ENCODE measurements around the gene COL4A3. TPM values are rescaled to one million over a fixed set of nuclear protein-coding genes. Genes with fewer than 3 reads are reported as not detected.

Gene COL4A3
- total and polyA plus RNA-seq, 9 of the 15 experiments (the other 6 are each of a cell fraction or from before 2014, with no cell fraction given), result not detected

DNA sequence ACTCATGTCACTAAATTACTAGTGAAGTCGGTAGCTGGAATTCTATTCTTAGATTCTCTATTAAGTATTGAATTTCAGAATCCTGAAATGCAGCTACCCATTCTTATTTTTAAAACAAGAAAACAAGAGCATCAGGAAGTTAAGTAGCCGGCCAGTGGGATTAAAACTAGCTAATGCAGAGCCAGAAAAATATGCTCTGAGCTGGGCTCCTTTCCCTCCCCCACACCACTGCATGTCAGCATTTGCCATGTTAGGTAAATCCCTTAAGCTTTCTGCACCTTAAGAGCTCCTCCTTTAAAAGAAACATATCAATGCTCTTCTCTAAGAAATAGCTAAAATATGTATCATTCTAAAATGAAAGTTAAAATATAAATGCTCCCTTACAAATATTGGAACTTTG lies 88.4 kb downstream of the COL4A3 start:
- in situ Hi-C loops (cut with MboI), result no loop called here
- no peak overlapping the region for H2AFZ ChIP-seq (ENCODE audit: low read depth, low read length)
- WGBS (ENCODE audit: insufficient coverage, low coverage, missing lambda C conversion rate), result 5% methylated on average over 2 of the region's 2 CpGs
- H3K4me3 ChIP-seq, result no peak overlapping the region
- H3K4me2 ChIP-seq (ENCODE audit: insufficient read depth, low read length), result no peak overlapping the region
- no peaks in the 10 kb centered on the region for H3K36me3 ChIP-seq (ENCODE audit: control insufficient read depth, insufficient read depth, low read length)
- POLR2A ChIA-PET, result no interaction called here
- DNase-seq (ENCODE audit: extremely low read depth in 1 of 4, low spot score in 3 of 4), result no peak
- BruUV-seq (replicated peaks), result no TSS peak
- CTCF ChIA-PET (ENCODE audit: low intra/inter-chr PET ratio), result no interaction called here
- FAIRE-seq, result no peak
- H3K79me2 ChIP-seq (ENCODE audit: control insufficient read depth, insufficient read depth, low read length), result no peaks in the 10 kb centered on the region
- intact Hi-C loops (cut with micrococcal nuclease), result no loop called here
- ATAC-seq, result no peak
- no peak overlapping the region for H3K27ac ChIP-seq (ENCODE audit: extremely low read depth, low read depth, low read length)
- no peaks in the 10 kb centered on the region for H3K9me1 ChIP-seq (ENCODE audit: control insufficient read depth, insufficient read depth, low read length)
- no peaks in the 10 kb centered on the region for H3K9me3 ChIP-seq (replicated peaks; ENCODE audit: control insufficient read depth, insufficient read depth, low read depth, low read length)
- no peak overlapping the region for H3K9ac ChIP-seq (ENCODE audit: insufficient read depth in 1 of 2, low read depth in 2 of 2, low read length in 2 of 2)
- no peaks in the 10 kb centered on the region for H3K27me3 ChIP-seq (ENCODE audit: control insufficient read depth in 2 of 2, insufficient read depth in 2 of 2, low read length in 2 of 2)
- no peaks in the 10 kb centered on the region for H4K20me1 ChIP-seq (replicated peaks; ENCODE audit: control insufficient read depth, insufficient read depth, low read length)
- H3K4me1 ChIP-seq (replicated peaks in 1 of 2; ENCODE audit: control insufficient read depth in 2 of 2, insufficient read depth in 2 of 2, low read length in 2 of 2), result no peaks in the 10 kb centered on the region
- TF ChIP-seq, protein P1, sequence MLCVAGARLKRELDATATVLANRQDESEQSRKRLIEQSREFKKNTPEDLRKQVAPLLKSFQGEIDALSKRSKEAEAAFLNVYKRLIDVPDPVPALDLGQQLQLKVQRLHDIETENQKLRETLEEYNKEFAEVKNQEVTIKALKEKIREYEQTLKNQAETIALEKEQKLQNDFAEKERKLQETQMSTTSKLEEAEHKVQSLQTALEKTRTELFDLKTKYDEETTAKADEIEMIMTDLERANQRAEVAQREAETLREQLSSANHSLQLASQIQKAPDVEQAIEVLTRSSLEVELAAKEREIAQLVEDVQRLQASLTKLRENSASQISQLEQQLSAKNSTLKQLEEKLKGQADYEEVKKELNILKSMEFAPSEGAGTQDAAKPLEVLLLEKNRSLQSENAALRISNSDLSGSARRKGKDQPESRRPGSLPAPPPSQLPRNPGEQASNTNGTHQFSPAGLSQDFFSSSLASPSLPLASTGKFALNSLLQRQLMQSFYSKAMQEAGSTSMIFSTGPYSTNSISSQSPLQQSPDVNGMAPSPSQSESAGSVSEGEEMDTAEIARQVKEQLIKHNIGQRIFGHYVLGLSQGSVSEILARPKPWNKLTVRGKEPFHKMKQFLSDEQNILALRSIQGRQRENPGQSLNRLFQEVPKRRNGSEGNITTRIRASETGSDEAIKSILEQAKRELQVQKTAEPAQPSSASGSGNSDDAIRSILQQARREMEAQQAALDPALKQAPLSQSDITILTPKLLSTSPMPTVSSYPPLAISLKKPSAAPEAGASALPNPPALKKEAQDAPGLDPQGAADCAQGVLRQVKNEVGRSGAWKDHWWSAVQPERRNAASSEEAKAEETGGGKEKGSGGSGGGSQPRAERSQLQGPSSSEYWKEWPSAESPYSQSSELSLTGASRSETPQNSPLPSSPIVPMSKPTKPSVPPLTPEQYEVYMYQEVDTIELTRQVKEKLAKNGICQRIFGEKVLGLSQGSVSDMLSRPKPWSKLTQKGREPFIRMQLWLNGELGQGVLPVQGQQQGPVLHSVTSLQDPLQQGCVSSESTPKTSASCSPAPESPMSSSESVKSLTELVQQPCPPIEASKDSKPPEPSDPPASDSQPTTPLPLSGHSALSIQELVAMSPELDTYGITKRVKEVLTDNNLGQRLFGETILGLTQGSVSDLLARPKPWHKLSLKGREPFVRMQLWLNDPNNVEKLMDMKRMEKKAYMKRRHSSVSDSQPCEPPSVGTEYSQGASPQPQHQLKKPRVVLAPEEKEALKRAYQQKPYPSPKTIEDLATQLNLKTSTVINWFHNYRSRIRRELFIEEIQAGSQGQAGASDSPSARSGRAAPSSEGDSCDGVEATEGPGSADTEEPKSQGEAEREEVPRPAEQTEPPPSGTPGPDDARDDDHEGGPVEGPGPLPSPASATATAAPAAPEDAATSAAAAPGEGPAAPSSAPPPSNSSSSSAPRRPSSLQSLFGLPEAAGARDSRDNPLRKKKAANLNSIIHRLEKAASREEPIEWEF (CRISPR knock-in tag; IDR thresholded peaks at IDR 0.05), result no peak
- TF ChIP-seq GTF2E2 (tag; IDR thresholded peaks at IDR 0.05) (no peak), MTA1 (IDR thresholded peaks at IDR 0.05; ENCODE audit: borderline replicate concordance) (no peak), CBFA2T2 (conservative IDR thresholded peaks at IDR 0.05) (no peak), ZNF445 (CRISPR knock-in tag; IDR thresholded peaks at IDR 0.05; ENCODE audit: low read depth) (no peak), SMAD4 (CRISPR knock-in tag; conservative IDR thresholded peaks at IDR 0.05) (no peak), ZNF766 (CRISPR knock-in tag; conservative IDR thresholded peaks at IDR 0.05) (no peak), ZKSCAN3 (CRISPR knock-in tag; IDR thresholded peaks at IDR 0.05) (no peak), ETV6 (IDR thresholded peaks at IDR 0.05; ENCODE audit: borderline replicate concordance in 1 of 2, low read depth in 2 of 2, low read length in 1 of 2) (no peak), ETV6 (CRISPR knock-in tag; IDR thresholded peaks at IDR 0.05; ENCODE audit: borderline replicate concordance) (no peak), ZNF583 (CRISPR knock-in tag; IDR thresholded peaks at IDR 0.05) (no peak), SMAD2 (IDR thresholded peaks at IDR 0.05; ENCODE audit: low read depth, low read length) (no peak), NELFE (IDR thresholded peaks at IDR 0.05; ENCODE audit: insufficient read depth, insufficient read length) (no peak), ZBTB8A (IDR thresholded peaks at IDR 0.05; ENCODE audit: partially characterized antibody) (no peak), CCAR2 (IDR thresholded peaks at IDR 0.05; ENCODE audit: low read depth, low read length) (no peak)
- TF ChIP-seq, protein P2, sequence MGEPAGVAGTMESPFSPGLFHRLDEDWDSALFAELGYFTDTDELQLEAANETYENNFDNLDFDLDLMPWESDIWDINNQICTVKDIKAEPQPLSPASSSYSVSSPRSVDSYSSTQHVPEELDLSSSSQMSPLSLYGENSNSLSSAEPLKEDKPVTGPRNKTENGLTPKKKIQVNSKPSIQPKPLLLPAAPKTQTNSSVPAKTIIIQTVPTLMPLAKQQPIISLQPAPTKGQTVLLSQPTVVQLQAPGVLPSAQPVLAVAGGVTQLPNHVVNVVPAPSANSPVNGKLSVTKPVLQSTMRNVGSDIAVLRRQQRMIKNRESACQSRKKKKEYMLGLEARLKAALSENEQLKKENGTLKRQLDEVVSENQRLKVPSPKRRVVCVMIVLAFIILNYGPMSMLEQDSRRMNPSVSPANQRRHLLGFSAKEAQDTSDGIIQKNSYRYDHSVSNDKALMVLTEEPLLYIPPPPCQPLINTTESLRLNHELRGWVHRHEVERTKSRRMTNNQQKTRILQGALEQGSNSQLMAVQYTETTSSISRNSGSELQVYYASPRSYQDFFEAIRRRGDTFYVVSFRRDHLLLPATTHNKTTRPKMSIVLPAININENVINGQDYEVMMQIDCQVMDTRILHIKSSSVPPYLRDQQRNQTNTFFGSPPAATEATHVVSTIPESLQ (CRISPR knock-in tag; IDR thresholded peaks at IDR 0.05), result no peak
- TF ChIP-seq, protein P3, sequence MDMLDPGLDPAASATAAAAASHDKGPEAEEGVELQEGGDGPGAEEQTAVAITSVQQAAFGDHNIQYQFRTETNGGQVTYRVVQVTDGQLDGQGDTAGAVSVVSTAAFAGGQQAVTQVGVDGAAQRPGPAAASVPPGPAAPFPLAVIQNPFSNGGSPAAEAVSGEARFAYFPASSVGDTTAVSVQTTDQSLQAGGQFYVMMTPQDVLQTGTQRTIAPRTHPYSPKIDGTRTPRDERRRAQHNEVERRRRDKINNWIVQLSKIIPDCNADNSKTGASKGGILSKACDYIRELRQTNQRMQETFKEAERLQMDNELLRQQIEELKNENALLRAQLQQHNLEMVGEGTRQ (CRISPR knock-in tag; IDR thresholded peaks at IDR 0.05), result no peak

All from K562 (cell line).